Posterior vena cava (tissue), 2 donors: Measurements from ENCODE around the gene WDR20. TPM values are rescaled to one million over a fixed set of nuclear protein-coding genes. Genes with fewer than 3 reads are reported as not detected.
A peak's percentile ranks its signal among the peaks of the same experiment; 100 is the strongest.
"Not testable (repeated sequence)": the region's sequence is repeated elsewhere in the genome, so short reads cannot be mapped to it uniquely, and the experiment has no call there.

Experiments used
- DNase-seq: peaks from one replicate; pipeline ENCODE4 v3.0.0-alpha.2; 2020; ENCODE audit warnings: low spot score
- intact Hi-C, 2 donors: fragments of 100-400 bp; cut with DNase I; formaldehyde crosslinking; loops; one replicate each; pipeline versions ENCODE4 v1.14.1 to v1.14.2; 2022 to 2023
- total RNA-seq, 2 donors: library from RNA; stranded (reverse); fragmentation: NEBNext Ultra II Directional; extraction: Animal tissue kit (Norgen Biotek cat#: 25700); gene quantifications; one replicate each; pipeline ENCODE4 v1.2.1, GENCODE V29; 2021
- donor health status: DM: yes; HTN: yes; CAD: no.
- donor health status: DM: yes; HTN: yes; CAD: no.

Gene WDR20
- total RNA-seq, 2 donors from 2014 or later: 27.6 to 28.0 TPM

- DNase-seq: peak; percentile 16
- intact Hi-C loops: no loop called here
These were observed 15.3 kb upstream of the WDR20 start for GRCh38 chr14:102124419-102124818.

GRCh38 chr14:102125546-102125945 lies 14.2 kb upstream of the WDR20 start:
- intact Hi-C loops: no loop called here
- no peak for DNase-seq

- intact Hi-C loops: no loop called here
- DNase-seq: no peak
These were observed 12.8 kb upstream of the WDR20 start for GRCh38 chr14:102126807-102127455.

- intact Hi-C loops: no loop called here
- no peak for DNase-seq
These were observed 8.0 kb upstream of the WDR20 start for GRCh38 chr14:102131741-102132140.

GRCh38 chr14:102134021-102134420 lies 5.7 kb upstream of the WDR20 start:
- DNase-seq, intact Hi-C loops: not testable (repeated sequence)

- intact Hi-C loops, DNase-seq: not testable (repeated sequence)
These were observed 5.0 kb upstream of the WDR20 start for GRCh38 chr14:102134719-102135118.

GRCh38 chr14:102135456-102135855 lies 4.2 kb upstream of the WDR20 start:
- DNase-seq, intact Hi-C loops: not testable (repeated sequence)

- intact Hi-C loops: no loop called here
- no peak for DNase-seq
These were observed 1.2 kb upstream of the WDR20 start for GRCh38 chr14:102138535-102138934.

- intact Hi-C loops: no loop called here
- DNase-seq: no peak
These were observed 774 bp upstream of the WDR20 start for GRCh38 chr14:102138961-102139285.

GRCh38 chr14:102140027-102140749 lies 491 bp downstream of the WDR20 start:
- DNase-seq: no peak
- intact Hi-C loops: no loop called here

GRCh38 chr14:102140750-102141145 lies 1.1 kb downstream of the WDR20 start:
- intact Hi-C loops: no loop called here
- DNase-seq: no peak

GRCh38 chr14:102141797-102142196 lies 2.1 kb downstream of the WDR20 start:
- no peak for DNase-seq
- intact Hi-C loops: no loop called here

- intact Hi-C loops: no loop called here
- no peak for DNase-seq
These were observed 5.2 kb downstream of the WDR20 start for GRCh38 chr14:102144914-102145313.

- DNase-seq: no peak
- intact Hi-C loops: no loop called here
These were observed 5.7 kb downstream of the WDR20 start for GRCh38 chr14:102145395-102145794.

GRCh38 chr14:102146423-102146822 lies 6.7 kb downstream of the WDR20 start:
- no peak for DNase-seq
- intact Hi-C loops: no loop called here

- no peak for DNase-seq
These were observed 10.4 kb downstream of the WDR20 start for GRCh38 chr14:102150083-102150482.

GRCh38 chr14:102150744-102151143 lies 11.0 kb downstream of the WDR20 start:
- DNase-seq: no peak
- intact Hi-C loops: no loop called here

More at GRCh38 chr14:102150083-102150482, 10.4 kb downstream of the WDR20 start:
- intact Hi-C loops: no loop called here

- intact Hi-C loops, DNase-seq: not testable (repeated sequence)
These were observed 11.7 kb downstream of the WDR20 start for GRCh38 chr14:102151411-102151810.

GRCh38 chr14:102154121-102154520 lies 14.4 kb downstream of the WDR20 start:
- DNase-seq: no peak
- intact Hi-C loops: no loop called here

GRCh38 chr14:102154821-102155549 lies 15.3 kb downstream of the WDR20 start:
- no peak for DNase-seq
- intact Hi-C loops: no loop called here
